UCSD-AML1 (cell line): Measurements from ENCODE around the gene UGT8.
"Not testable (repeated sequence)": the region's sequence is repeated elsewhere in the genome, so short reads cannot be mapped to it uniquely, and the experiment has no call there.

ENCODE experiments used
- DNase-seq: peaks from one replicate; lab custom pipeline; 2025; ENCODE audit not compliant: unreplicated experiment; lab: John Stamatoyannopoulos, UW

UGT8 gene, protein sequence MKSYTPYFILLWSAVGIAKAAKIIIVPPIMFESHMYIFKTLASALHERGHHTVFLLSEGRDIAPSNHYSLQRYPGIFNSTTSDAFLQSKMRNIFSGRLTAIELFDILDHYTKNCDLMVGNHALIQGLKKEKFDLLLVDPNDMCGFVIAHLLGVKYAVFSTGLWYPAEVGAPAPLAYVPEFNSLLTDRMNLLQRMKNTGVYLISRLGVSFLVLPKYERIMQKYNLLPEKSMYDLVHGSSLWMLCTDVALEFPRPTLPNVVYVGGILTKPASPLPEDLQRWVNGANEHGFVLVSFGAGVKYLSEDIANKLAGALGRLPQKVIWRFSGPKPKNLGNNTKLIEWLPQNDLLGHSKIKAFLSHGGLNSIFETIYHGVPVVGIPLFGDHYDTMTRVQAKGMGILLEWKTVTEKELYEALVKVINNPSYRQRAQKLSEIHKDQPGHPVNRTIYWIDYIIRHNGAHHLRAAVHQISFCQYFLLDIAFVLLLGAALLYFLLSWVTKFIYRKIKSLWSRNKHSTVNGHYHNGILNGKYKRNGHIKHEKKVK

DNA sequence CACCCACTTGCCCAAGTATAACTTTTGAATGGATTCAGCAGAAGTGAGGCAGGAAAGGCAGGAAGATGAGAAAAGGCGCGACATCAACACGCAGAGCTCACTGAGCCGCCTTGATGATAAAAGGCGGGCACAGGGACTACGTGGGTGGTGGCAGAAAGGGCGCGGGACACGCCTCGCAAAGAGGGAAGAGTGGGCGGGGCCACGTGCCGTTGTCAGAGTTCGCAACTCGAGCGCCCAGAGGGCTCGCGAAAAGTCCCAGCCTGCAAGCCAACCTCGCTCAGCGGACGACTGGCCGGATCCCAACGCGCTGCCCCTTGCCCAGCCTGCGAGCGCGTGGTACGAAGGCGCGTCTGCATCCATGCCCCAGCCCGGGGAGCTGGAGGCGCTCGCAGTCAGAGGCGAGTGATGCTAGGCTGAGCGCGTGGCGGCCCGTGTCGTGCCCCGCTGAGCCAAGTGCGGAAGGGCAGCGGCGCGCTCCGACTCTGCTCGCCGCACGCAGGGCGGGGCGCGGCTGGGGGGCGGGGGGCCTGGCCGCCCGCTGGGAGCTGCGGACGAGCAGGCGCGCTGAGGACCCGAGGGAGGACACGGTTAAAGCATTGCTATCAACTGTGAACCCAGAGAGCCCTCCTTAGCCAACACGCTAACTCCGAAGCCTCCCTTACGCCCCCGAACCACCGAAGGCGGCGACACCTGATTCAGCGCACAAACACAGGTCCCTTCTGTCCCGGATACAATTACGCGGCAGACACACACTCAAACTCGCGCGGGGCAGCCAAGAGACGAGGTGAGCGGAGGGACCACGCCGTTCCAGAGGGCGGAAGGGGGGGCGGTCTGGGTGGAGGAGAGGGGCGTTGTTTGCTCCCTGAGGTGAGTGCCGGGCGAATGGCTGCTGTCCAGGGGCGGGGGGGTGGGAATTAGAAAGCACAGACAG, at the start of gene UGT8:
Gene UGT8 (plus strand): TSS at position 617 of the 931 bp plus-strand sequence. CDS start 24,074 bp downstream, outside the sequence.
- DNase-seq, result no peak

GRCh38 chr4:114549638-114550037, 49.0 kb upstream of the UGT8 start:
- DNase-seq, result no peak

DNA sequence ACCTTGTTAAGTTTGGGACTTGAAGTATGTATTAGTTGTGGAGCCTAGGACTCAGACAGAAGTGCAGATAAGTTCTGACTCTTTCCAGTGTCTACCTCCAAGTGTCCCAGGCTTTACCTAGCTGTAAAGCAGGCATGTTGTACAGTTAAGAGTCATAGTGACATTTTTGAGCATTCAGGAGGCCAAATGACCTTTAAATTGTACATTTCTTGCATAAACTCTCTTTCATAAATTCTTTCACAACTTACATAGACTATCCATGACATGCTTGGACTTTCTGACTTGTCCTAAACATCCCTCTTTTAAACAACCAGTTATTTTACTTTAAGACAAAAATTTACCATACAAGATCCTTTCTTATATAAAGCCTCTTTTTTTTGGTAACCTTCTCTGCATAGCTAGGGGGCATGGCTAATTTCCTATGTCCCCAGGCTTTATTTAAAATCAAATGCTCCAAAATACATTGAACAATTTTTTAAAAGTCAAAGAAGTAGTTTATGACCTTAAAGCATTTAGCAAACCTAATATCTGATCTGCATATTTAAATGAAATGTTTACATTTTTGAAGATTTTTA, 40.1 kb upstream of the UGT8 start:
- no peak for DNase-seq

DNA sequence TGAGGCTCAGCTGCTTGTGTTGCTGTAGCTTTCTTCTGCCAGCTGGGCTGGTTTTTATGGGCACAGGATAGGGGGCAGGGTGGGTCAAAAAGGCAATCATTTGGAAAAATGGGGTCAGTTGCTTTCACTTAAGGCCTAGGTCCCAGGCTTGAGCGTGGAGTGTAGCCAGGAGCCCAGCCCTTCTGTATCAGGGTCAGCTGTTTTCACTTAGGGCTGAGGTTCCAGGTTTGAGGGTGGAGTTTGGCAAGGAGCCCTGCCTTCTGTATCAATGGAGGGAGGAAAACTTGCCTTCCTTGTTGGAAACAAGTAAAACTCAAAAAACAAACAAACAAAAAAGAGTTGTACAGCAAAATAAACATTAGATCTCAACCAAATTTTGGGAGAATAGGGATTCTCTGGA, 37.0 kb upstream of the UGT8 start:
- no peak for DNase-seq

GRCh38 chr4:114562176-114562904, 36.3 kb upstream of the UGT8 start:
- DNase-seq, result no peak

- DNase-seq, result no peak
These were observed 34.9 kb upstream of the UGT8 start for GRCh38 chr4:114563536-114564315.

- no peak for DNase-seq
These were observed 21.2 kb upstream of the UGT8 start for GRCh38 chr4:114577386-114577785.

GRCh38 chr4:114582621-114583020, 16.0 kb upstream of the UGT8 start:
- no peak for DNase-seq

DNA sequence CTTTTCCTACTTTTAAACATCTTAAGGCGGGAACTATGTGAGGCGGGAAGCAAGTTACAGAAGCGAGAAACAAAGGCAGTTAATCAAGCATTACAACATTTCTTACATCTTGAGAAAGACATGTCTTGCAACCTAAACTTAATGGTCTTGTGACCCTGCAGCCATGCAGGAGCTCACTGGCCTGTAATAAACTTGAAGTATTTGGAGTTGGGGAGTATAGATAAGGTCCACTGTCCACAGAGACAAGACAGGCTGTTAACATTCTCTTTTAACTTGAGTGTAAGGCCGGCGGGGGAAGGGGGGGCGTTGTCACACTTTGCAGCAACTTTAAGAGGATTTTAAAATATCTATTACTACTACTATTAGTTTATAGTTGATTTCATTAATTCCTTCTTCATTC, 10.3 kb upstream of the UGT8 start:
- DNase-seq, result no peak

GRCh38 chr4:114590360-114590759, 8.2 kb upstream of the UGT8 start:
- DNase-seq, result not testable (repeated sequence)

DNA sequence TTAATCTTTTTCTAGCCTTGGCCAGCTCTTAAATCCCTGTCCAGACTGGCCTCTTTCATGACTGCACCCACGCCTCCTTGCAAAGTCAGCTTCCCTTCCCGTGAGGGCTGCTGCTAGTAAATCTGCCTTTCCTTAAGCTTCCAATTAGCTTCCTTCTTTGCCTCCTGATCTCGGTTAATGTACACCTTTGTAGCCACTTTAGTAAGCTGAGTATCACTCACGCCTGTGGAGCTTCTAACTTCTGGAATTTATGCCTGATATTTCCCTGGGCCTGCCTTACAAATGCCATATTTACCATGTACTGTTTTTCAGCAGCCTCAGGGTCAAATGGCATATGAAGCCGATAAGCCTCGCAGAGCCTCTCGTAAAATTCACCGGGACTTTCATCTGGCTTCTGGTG, 5.1 kb upstream of the UGT8 start:
- DNase-seq, result no peak

DNA sequence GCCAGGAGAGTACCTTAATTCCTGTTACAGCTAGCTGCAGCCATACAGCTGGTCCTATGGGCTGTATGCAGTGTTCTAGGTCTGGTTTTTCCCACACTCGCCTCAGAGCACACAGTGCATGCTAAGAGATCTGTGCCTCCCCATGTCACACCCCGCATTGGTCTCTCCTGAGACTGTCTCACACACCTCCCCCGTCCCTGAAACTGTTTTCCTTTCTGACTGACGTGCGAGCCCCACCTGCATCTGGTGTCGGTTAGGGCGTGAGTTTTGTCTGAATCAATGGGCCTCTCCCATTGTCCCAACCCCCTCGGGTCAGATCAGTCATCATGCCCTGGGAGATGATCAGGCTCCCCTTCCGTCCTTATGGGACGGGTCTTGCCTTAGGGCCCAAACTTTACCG, 3.4 kb upstream of the UGT8 start:
- DNase-seq, result no peak

DNA sequence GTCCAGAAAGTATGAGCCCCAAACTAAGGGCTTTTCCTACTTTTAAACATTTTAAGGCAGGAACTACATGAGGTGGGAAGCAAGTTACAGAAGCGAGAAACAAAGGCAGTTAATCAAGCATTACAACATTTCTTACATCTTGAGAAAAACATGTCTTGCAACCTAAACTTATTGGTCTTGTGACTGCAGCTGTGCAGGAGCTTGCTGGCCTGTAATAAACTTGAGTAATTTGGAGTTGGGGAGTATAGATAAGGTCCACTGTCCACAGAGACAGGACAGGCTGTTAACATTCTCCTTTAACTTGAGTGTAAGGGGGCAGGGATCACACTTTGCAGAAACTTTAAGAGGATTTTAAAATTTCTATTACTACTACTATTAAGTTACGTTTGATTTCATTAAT, 2.7 kb upstream of the UGT8 start:
- no peak for DNase-seq

DNA sequence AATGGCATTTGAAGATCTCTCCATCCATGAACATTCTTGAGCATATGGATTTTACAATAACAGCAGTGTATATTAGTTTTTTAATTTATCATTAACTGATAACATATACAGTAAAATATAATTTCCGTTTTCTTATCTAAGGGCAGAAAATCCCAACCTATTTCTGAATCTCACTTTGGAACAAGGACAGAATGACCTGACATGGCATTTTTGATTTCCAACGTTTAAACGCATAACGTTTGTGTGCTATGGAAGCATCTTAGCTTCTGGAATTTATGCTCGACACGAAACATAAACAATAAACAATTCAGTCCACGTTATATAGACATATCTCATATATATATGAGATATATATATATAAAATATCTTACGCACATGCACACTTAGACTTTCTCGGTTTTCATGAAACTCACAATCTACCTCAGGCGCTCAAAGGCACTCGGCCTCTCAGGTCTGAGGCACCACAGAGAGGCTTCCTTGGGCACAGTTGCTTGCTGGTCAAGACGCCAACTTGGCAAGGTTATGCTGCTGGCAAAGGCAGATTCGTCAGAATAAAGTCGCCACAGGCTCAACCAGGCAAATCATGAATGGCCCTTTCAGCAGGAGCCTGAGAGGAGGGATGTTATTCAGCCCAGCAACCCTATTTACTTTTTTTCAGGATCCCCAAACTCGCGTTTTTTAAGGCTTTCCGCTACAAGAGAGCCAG, 1.0 kb upstream of the UGT8 start:
- no peak for DNase-seq

DNA sequence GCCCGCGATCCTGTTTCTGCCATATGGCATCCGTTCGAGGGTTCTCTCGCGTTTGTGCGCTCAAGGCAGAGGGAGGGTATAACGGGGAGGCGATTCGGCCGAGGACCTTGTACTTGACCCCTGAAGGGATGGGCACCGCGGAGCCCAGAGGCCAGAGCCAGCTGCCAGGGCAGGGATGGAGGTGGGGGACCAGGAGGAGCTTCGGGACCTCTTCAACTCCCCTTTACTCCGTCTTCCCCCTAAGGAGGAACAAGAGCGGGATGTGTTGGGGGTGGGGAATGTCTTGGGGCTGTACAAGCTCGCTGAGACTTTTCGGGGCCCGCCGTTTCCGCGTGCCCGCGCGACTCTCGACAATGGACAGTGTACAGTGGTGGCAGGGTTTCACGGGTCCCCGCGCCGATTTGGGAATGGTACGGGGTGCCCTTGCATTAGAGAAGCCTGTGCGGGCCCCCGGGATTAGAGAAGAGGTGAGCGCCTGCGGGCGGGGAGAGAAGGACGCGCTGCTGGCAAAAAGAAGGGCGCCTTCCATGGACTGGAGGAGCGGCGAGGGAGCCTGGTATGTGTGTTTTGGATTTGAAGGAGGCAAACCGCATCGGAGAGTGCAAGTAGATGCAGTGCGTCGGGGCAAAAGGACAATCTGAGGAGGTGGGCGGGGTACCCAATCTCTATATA, 760 bp downstream of the UGT8 start:
- no peak for DNase-seq

DNA sequence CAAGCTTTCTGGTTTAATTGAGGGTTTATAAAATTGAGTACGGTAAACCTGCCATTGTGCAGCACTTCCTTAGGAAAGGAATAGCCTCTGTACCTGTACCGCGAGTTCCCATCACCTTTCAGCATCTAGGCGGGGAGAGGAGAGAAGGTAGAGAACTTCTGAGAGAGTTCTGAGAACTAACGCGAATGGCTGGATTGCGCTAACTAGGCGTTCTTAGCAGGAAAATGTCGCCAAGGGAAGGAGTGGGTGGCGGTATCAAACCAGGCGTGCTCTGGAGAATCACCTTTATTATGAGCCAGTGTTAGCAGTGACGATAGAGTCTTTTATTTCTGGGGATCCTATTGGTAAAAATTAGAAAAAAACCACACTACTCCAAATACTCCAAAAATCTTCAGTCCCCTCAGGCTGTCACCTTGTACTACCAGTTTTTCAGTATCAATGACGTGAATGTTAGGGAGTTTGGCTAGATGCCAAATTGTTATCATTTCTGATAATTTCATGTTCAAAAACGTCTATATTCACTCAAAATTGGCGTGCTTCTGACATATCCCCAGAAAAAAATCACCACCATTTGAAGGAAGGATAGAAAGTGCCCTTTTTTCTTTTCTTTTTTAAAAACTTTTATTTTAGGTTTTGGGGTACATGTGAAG, 1.4 kb downstream of the UGT8 start:
- DNase-seq, result no peak

DNA sequence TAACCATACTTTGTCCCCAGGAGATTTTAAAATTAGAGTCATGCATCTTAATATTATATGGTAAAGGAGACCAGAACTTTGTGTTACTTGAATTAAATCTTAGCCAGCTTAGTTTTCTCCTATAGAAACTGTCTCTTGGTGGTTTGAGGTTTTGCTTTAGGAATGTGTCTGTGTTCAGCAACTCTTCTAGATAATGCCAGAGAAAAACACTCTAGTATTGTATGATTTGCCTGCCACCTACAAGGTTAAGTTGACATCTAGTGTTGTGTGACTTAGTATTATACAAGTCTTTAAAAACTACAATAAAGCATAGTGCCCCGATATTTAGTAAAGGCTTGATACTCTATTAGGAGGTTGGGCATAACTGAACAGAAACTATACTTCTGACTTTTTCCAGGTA, 2.1 kb downstream of the UGT8 start:
- DNase-seq, result no peak

- no peak for DNase-seq
These were observed 2.9 kb downstream of the UGT8 start for GRCh38 chr4:114601304-114602052.
